HG02981 (cell line): ENCODE measurements around the gene TAF7L.
"Not testable (repeated sequence)": the region's sequence is repeated elsewhere in the genome, so short reads cannot be mapped to it uniquely, and the experiment has no call there.

Source experiments
- ATAC-seq: cut with Tn5 transposase; IDR thresholded peaks from one replicate; pipeline ENCODE4 v1.9.1; 2021; ENCODE audit warnings: mild to moderate bottlenecking, moderate library complexity; ENCODE audit not compliant: unreplicated experiment

The TAF7L gene, protein sequence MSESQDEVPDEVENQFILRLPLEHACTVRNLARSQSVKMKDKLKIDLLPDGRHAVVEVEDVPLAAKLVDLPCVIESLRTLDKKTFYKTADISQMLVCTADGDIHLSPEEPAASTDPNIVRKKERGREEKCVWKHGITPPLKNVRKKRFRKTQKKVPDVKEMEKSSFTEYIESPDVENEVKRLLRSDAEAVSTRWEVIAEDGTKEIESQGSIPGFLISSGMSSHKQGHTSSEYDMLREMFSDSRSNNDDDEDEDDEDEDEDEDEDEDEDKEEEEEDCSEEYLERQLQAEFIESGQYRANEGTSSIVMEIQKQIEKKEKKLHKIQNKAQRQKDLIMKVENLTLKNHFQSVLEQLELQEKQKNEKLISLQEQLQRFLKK

GRCh38 chrX:101290957-101291603 is at the start of gene TAF7L:
Gene TAF7L (minus strand): TSS chrX:101291334. CDS start chrX:101287543, 3,791 bp downstream.
- no peak for ATAC-seq

- no peak for ATAC-seq
These were observed 46.7 kb upstream of the TAF7L start for GRCh38 chrX:101337776-101338271.

GRCh38 chrX:101334310-101334709 is 43.2 kb upstream of the TAF7L start:
- not testable (repeated sequence) for ATAC-seq

DNA sequence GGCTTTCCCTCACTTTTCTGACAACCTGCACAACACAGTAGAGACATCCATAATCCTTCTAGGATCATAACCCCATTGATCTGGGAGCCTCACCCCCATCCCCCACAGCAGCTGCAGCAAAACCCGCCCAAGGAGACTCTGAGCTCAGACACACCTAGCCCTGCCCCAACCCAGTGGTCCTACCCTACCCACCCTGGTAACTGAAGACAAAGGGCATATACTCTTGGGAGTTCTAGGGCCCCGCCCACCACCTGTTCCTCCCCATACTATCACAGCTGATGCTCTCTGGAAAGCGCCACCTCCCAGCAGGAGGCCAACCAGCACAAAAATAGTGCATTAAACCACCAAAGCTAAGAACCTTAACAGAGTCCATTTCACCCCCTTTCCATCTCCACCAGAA is 35.5 kb upstream of the TAF7L start:
- not testable (repeated sequence) for ATAC-seq

DNA sequence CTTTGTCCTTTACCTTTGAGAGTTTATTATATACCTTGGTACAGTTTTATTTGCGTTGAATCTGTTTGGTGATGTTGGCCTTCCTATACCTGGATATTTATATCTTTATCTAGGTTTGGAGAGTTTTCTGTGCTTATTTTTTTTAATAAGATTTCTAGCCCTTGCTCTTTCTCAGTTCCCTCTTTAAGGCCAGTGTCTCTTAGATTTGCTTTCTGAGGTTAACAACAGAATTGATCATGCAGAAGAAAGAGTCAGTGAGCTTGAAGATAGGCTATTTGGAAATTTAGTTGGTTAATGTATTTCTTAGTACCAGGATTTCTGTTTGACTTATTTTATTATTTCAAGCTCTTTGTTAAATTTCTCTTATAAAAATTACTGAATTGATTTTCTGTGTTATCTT is 12.7 kb upstream of the TAF7L start:
- no peak for ATAC-seq

GRCh38 chrX:101295603-101296002 is 4.5 kb upstream of the TAF7L start:
- ATAC-seq, result not testable (repeated sequence)

- no peak for ATAC-seq
These were observed 3.7 kb downstream of the TAF7L start for GRCh38 chrX:101287402-101287801.

GRCh38 chrX:101276238-101276637 is 14.9 kb downstream of the TAF7L start:
- no peak for ATAC-seq

DNA sequence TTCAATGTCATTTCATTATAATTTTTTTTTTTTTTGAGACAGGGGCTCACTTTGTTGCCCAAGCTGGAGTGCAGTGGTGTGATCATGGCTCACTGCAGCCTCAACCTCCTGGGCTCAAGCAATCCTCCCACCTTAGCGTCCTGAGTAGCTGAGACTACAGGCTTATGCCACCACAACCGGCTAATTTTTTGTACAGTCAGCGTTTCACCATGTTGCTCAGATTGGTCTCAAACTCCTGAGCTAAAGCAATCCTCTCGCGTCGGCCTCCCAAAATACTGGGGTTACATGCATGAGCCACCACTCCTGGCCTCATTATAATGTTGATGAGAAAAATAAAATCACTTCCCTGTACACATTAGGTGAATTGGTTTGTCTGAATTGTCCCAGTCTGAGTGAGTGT is 16.9 kb downstream of the TAF7L start:
- no peak for ATAC-seq

DNA sequence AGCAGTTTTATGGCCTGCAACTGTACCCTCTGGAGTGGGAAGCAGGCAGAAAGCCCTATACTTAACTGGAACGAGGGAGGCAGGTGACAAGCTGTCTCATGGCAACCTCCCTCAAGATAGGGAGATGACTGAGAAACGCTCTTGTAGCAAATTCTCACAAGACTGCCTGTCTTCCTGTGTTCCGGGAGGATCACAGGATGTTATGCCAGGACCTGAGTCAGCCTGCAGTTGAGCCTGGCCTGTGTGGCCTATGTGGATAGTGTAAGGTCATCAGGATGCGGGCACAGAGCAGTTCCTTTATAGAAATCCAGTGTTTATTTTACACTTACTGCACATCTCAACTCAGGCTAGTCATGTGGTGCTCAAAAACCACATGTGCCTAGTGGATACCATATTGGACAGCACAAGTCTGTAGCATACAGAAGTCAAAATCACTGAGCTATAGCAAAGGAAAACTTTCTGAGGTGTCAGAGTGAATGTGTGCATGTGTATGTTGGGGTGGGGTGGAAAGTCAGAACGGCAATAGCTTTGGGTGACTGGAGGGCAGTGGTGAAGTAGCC is 25.2 kb downstream of the TAF7L start:
- no peak for ATAC-seq

- ATAC-seq, result no peak
These were observed 27.4 kb downstream of the TAF7L start for GRCh38 chrX:101263766-101264165.

DNA sequence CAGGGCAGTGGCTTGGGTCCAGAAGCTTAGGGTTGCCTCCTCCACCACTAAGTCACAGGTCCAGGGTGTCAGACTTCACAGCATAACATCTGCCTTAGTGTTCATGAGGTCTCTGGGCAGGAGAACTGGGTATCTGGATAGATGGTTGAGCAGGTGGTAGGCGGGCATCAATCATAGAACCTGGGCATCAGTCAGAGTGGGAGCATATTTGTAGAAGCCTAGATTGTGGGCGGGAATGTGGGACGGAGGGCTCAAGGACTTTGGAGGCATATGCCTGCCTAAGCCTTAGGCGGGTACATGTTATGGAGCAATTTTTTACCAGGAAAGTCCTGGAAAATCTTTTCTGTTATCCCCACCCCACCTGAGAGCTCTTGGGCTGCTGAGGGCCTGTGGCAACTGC is 28.5 kb downstream of the TAF7L start:
- ATAC-seq, result no peak

DNA sequence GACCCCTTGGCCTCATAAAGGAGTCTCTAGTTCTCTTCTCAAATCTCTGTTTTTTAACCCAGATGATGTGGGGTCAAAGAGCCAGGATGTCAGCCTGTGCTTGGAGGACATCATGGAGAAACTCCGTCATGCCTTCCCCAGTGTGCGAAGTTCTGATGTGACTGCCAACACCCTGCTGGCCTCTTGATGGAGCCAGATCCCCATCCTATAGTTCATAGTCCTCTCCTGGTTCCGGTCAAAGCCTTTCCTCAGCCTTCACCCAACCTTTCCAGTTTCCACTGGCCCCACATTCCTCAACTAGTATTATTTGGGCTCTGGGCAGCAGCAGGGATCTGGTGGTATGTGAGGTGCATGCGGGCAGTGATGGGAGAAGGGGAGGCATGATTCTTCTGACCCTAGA is 30.7 kb downstream of the TAF7L start:
- no peak for ATAC-seq

DNA sequence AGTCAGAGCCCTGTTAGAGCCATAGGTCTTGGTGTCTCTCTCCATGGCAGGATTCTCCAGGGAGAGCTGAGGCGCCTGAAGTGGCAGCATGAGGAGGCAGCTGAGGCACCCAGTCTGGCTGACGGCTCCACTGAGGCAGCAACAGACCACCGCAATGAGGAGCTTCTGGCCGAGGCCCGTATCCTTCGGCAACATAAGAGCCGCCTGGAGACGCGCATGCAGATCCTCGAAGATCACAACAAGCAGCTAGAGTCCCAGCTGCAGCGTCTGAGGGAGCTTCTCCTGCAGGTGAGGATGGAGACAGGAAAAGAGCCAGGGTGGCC is 32.9 kb downstream of the TAF7L start:
- no peak for ATAC-seq

DNA sequence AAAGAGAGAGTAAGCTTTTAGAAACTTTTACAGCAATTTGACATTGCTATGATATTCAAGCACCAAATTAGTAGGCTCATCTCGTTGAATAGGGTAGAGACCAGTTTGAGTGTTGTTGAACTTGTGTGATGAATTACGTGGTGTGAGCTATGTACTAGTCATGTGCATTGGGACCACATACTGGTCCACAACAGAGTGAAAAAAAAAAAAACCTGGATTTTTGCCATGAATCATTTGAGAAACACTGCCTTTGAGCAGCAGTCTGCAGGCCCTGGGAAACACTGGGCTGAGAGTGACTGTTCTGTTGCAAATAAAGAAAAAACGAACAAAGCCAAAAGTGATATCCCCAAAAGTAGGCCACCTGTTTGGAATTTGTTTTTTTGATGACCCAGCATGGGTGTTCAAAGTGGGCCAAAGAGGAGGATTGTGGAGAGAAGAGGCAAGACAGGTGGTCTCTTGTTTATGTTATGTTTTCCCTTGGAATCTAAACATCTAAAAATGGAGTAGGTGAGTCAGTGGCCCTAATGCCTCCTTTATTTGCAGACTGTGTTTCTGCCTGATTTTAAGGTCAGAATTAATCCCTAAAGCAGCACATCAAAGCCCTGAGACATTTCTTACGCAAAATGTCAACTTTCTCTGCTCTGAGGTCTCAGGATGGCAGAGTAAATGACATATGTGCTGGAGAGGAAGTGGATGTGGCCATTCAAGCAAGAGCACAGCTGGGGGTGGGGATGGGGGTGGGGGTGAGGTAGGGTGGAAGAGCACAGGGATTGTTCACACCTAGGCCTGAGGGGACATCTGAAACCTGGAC is 33.5 kb downstream of the TAF7L start:
- ATAC-seq, result no peak

DNA sequence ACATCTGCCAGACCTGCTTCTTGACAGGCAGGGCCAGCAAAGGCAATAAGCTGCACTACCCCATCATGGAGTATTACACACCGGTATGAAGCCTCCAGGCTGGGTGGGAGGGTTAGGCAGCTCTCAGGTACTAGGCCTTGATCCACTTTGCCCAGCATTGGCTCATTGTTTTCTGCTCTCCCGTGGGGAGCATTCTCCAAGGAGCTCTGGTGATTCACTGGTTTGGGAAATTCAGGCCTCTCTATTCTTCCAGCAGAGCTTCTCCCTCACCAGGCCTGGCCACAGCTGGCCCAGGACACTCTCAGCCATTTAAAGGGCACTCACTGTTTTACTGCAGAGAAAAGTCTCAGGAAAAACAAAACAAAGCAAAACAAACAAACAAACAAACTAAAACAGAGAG is 38.5 kb downstream of the TAF7L start:
- ATAC-seq, result no peak

DNA sequence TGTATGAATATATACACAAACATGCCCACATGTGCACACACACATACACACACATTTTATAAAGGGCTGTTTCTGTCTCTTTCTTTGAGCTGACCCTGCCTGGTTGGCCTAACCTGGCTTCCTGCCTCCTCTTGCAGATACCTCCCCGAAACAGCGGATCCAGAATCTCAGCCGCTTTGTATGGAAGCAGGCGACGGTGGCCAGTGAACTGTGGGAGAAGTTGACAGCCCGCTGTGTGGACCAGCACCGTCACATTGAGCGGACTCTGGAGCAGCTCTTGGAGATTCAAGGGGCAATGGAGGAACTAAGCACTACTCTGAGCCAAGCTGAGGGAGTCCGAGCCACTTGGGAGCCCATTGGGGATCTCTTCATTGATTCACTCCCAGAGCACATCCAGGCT is 49.6 kb downstream of the TAF7L start:
- ATAC-seq, result no peak

- no peak for ATAC-seq
These were observed 54.1 kb downstream of the TAF7L start for GRCh38 chrX:101237041-101237440.

DNA sequence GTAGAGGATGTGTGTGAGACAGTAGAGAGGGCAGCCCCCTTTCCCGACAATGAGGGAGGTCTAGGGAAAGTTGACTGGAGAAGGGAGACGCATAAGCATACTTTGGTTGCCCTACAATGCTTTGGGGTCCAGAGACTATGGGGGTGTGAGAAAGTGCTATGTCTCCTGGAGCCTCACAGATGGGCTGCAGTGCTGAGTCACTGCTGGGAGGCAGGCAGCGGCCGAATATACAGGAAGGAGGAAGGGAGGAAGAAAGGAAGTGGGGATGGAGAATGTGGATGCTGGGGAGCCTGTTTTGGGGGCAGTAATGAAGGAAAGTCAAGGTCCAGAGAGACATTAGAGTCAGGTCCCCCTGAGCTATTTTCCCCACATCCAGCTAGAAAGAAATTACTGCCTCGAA is 58.8 kb downstream of the TAF7L start:
- ATAC-seq, result no peak

- ATAC-seq, result no peak
These were observed 60.1 kb downstream of the TAF7L start for GRCh38 chrX:101231080-101231479.

DNA sequence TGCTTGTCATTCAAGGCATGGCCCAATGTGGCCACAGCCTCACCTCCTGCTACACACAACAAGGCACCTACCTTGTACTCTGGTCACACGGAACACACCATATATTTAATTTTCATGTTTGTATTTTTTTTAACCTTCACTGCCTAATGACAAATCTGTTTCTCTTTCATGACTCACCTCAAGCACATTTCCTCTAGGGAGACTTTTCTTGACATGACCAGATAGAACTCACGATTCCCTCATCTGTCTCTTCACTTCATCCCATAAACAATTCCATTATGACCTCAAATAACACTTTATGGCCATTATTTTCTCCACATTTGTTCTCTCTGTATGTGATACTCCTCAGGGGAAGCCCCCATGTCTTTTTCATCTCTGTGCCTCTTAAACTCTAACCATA is 60.5 kb downstream of the TAF7L start:
- no peak for ATAC-seq
